ENCODE results near the gene ATG9B. TPM values are rescaled to one million over a fixed set of nuclear protein-coding genes. Genes with fewer than 3 reads are reported as not detected.

The ATG9B gene
- total and polyA plus RNA-seq, 2 donors (not counting 1 experiment from before 2014, with no cell fraction given): under 0.01 to 0.03 TPM

- Histone ChIP-seq H3K9me3 (ENCODE audit: control insufficient read depth, insufficient read depth, low read depth, low read length) (no peaks in the 10 kb centered on the region), H3K27me3 (ENCODE audit: control insufficient read depth, insufficient read depth, low read length) (no peaks in the 10 kb centered on the region), H4K20me1 (ENCODE audit: control insufficient read depth, extremely low read depth, insufficient read depth, low read length) (no peaks in the 10 kb centered on the region), H3K79me2 (ENCODE audit: control insufficient read depth, insufficient read depth, low read length) (no peaks in the 10 kb centered on the region), H3K27ac (ENCODE audit: insufficient read depth, low read length) (no peak overlapping the region), H3K4me2 (ENCODE audit: extremely low read depth, insufficient read depth, low read length) (no peak overlapping the region), H3K36me3 (ENCODE audit: control insufficient read depth, insufficient read depth, low read length) (no peaks in the 10 kb centered on the region), H2AFZ (ENCODE audit: low read length) (no peak overlapping the region), H3K4me3 (replicated peaks in 1 of 4; ENCODE audit: control extremely low read depth in 1 of 4, insufficient read depth in 1 of 4, low read depth in 3 of 4, low read length in 4 of 4) (no peak overlapping the region), H3K9ac (ENCODE audit: insufficient read depth, low read length) (no peak overlapping the region), H3K4me1 (ENCODE audit: control insufficient read depth, extremely low read depth, insufficient read depth, low read length) (no peaks in the 10 kb centered on the region)
- no peak for TF ChIP-seq CTCF (conservative IDR thresholded peaks at IDR 0.05 in 1 of 2, IDR thresholded peaks at IDR 0.05 in 1 of 2; ENCODE audit: low read depth in 1 of 2, low read length in 2 of 2)
- no peak for TF ChIP-seq EZH2 (IDR thresholded peaks at IDR 0.05; ENCODE audit: low read length, missing control alignments)
- DNase-seq (ENCODE audit: low read depth in 2 of 2): peak in 1 of 2 donors; percentile 12
Measured at GRCh38 chr7:150992833-150993302, 31.4 kb downstream of the ATG9B start.

GRCh38 chr7:150992051-150992640 is 32.1 kb downstream of the ATG9B start:
- no peak overlapping the region for H3K4me2 ChIP-seq (ENCODE audit: extremely low read depth, insufficient read depth, low read length)
- no peak for TF ChIP-seq EZH2 (IDR thresholded peaks at IDR 0.05; ENCODE audit: low read length, missing control alignments)
- no peak for TF ChIP-seq CTCF (conservative IDR thresholded peaks at IDR 0.05 in 1 of 2, IDR thresholded peaks at IDR 0.05 in 1 of 2; ENCODE audit: low read depth in 1 of 2, low read length in 2 of 2)
- H2AFZ ChIP-seq (ENCODE audit: low read length): no peak overlapping the region
- no peaks in the 10 kb centered on the region for H3K36me3 ChIP-seq (ENCODE audit: control insufficient read depth, insufficient read depth, low read length)
- no peaks in the 10 kb centered on the region for H3K79me2 ChIP-seq (ENCODE audit: control insufficient read depth, insufficient read depth, low read length)
- no peaks in the 10 kb centered on the region for H4K20me1 ChIP-seq (ENCODE audit: control insufficient read depth, extremely low read depth, insufficient read depth, low read length)
- H3K4me3 ChIP-seq (replicated peaks in 1 of 4; ENCODE audit: control extremely low read depth in 1 of 4, insufficient read depth in 1 of 4, low read depth in 3 of 4, low read length in 4 of 4): no peak overlapping the region
- no peak overlapping the region for H3K9ac ChIP-seq (ENCODE audit: insufficient read depth, low read length)
- no peaks in the 10 kb centered on the region for H3K4me1 ChIP-seq (ENCODE audit: control insufficient read depth, extremely low read depth, insufficient read depth, low read length)
- no peak for DNase-seq (ENCODE audit: low read depth in 2 of 2)
- H3K27me3 ChIP-seq (ENCODE audit: control insufficient read depth, insufficient read depth, low read length): no peaks in the 10 kb centered on the region
- H3K27ac ChIP-seq (ENCODE audit: insufficient read depth, low read length): no peak overlapping the region
- H3K9me3 ChIP-seq (ENCODE audit: control insufficient read depth, insufficient read depth, low read depth, low read length): no peaks in the 10 kb centered on the region

GRCh38 chr7:150990416-150991186 is 33.7 kb downstream of the ATG9B start, which contains the start of gene NOS3:
NOS3 (plus strand) TSS chr7:150991017; CDS start chr7:150993804, 2,787 bp downstream.
- no peak within 1 kb of the TSS for H3K4me2 ChIP-seq (ENCODE audit: extremely low read depth, insufficient read depth, low read length)
- DNase-seq (ENCODE audit: low read depth in 2 of 2): no peak
- no peaks in the 10 kb centered on the region for H4K20me1 ChIP-seq (ENCODE audit: control insufficient read depth, extremely low read depth, insufficient read depth, low read length)
- H3K36me3 ChIP-seq (ENCODE audit: control insufficient read depth, insufficient read depth, low read length): no peaks in the 10 kb centered on the region
- H3K4me3 ChIP-seq (replicated peaks in 1 of 4; ENCODE audit: control extremely low read depth in 1 of 4, insufficient read depth in 1 of 4, low read depth in 3 of 4, low read length in 4 of 4): no peak within 1 kb of the TSS
- H3K4me1 ChIP-seq (ENCODE audit: control insufficient read depth, extremely low read depth, insufficient read depth, low read length): no peaks in the 10 kb centered on the region
- no peaks in the 10 kb centered on the region for H3K27me3 ChIP-seq (ENCODE audit: control insufficient read depth, insufficient read depth, low read length)
- no peaks in the 10 kb centered on the region for H3K9me3 ChIP-seq (ENCODE audit: control insufficient read depth, insufficient read depth, low read depth, low read length)
- no peaks in the 10 kb centered on the region for H3K79me2 ChIP-seq (ENCODE audit: control insufficient read depth, insufficient read depth, low read length)
- no peak within 1 kb of the TSS for H3K9ac ChIP-seq (ENCODE audit: insufficient read depth, low read length)
- H3K27ac ChIP-seq (ENCODE audit: insufficient read depth, low read length): no peak within 1 kb of the TSS
- no peak within 1 kb of the TSS for H2AFZ ChIP-seq (ENCODE audit: low read length)
- no peak for TF ChIP-seq EZH2 (IDR thresholded peaks at IDR 0.05; ENCODE audit: low read length, missing control alignments)
- no peak for TF ChIP-seq CTCF (conservative IDR thresholded peaks at IDR 0.05 in 1 of 2, IDR thresholded peaks at IDR 0.05 in 1 of 2; ENCODE audit: low read depth in 1 of 2, low read length in 2 of 2)

All from fibroblast of lung (primary cell).